ENCODE results near the gene CES2. TPM values are rescaled to one million over a fixed set of nuclear protein-coding genes. Genes with fewer than 3 reads are reported as not detected.
A peak's percentile ranks its signal among the peaks of the same experiment; 100 is the strongest.

CES2 gene
- total and polyA plus RNA-seq, 8 donors = 16.9 to 893 (median 37.8) TPM

DNA sequence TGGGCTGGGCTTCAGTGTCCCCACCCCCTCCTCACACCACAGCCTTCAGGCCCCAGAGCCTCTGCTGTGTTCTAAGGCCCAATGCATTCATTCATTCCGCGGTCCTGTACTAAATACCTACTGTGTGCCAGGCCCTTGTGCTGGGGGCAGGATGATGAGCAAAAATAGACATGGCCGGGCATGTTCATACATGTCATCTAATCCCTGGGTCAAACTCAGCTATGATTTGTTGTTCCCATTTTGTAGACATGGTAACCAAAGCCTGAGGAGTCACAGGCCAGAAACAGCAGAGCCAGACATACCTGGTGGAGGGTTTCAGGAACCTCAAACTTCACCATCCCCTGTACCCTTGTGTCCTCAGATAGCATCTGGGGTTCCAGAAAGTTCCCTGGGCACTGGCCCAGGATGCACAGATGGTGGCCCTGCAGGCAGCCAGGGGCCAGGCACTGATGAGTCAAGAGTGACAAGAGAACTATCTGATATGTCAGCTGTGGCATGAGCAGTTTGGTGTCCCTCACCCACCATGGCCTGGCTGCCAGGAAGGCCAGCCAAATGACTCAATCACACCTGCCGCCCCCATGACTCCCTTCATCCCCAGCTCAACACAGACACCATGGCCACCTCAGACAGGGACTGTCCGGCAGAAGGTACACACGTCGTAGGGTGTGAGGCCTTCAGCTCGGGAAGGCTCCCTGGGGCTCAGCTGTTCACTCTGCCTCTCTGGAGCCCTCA is 7.2 kb upstream of the CES2 start:
- H3K27ac ChIP-seq = no peak overlapping the region
- TF ChIP-seq POLR2AphosphoS5 (IDR thresholded peaks at IDR 0.05) = no peak
- no peak for TF ChIP-seq POLR2A (IDR thresholded peaks at IDR 0.05)
- no peak for TF ChIP-seq EP300 (IDR thresholded peaks at IDR 0.05)
- TF ChIP-seq, protein P1, sequence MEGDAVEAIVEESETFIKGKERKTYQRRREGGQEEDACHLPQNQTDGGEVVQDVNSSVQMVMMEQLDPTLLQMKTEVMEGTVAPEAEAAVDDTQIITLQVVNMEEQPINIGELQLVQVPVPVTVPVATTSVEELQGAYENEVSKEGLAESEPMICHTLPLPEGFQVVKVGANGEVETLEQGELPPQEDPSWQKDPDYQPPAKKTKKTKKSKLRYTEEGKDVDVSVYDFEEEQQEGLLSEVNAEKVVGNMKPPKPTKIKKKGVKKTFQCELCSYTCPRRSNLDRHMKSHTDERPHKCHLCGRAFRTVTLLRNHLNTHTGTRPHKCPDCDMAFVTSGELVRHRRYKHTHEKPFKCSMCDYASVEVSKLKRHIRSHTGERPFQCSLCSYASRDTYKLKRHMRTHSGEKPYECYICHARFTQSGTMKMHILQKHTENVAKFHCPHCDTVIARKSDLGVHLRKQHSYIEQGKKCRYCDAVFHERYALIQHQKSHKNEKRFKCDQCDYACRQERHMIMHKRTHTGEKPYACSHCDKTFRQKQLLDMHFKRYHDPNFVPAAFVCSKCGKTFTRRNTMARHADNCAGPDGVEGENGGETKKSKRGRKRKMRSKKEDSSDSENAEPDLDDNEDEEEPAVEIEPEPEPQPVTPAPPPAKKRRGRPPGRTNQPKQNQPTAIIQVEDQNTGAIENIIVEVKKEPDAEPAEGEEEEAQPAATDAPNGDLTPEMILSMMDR (IDR thresholded peaks at IDR 0.05) = no peak
- no peak overlapping the region for H3K4me3 ChIP-seq
- no peaks in the 10 kb centered on the region for H3K9me3 ChIP-seq
- no peak for DNase-seq
- H3K27me3 ChIP-seq = peaks cover 0 to 32% (median 24%) of the 10 kb centered on the region in 3 donors
- 92 to 95% (median 92%) methylated on average over 7 to 8 of the region's 8 CpGs for WGBS, 5 donors
- H3K36me3 ChIP-seq = peaks cover 0 to 19% (median 11%) of the 10 kb centered on the region in 4 donors
- intact Hi-C loops (cut with DNase I; ENCODE audit: low total_unique reads) = no loop called here
- H3K4me1 ChIP-seq = peaks cover 22 to 73% (median 39%) of the 10 kb centered on the region in 4 donors

DNA sequence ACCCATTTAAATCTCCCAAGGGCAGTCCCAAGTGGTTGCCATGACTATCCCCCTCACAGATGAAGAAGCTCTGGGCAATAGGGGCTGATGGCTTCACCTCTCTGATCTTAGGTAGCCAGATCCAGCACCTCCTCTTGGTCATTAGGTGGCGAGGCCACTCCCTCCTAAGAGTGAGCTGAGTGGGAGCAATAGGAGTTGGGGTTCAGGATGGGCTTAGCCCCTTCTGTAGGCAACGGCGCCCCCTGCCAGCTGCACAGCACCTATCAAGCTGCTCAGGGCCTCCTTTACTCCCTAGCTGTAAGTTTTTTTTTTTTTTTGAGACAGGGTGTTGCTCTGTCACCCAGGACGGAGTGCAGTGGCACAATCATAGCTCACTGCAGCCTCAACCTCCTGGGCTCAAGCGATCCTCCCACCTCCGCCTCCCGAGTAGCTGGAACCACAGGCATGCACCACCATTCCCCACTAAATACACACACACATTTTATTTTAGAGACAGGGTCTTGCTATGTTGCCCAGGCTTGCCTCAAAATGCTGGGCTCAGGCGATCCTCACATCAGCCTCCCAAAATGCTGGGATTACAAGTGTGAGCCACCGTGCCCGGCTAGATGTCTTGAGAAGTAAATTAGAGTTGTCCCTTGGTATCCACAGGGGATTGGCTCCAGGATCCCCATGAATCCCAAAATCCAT is 6.5 kb upstream of the CES2 start:
- peak in 1 of 2 donors; percentile 62 for DNase-seq
- Histone ChIP-seq H3K4me1 (peaks cover 28 to 74% (median 43%) of the 10 kb centered on the region in 4 donors), H3K36me3 (peaks cover 0 to 19% (median 11%) of the 10 kb centered on the region in 4 donors), H3K27me3 (peaks cover 0 to 25% (median 22%) of the 10 kb centered on the region in 3 donors), H3K27ac (no peak overlapping the region), H3K9me3 (no peaks in the 10 kb centered on the region), H3K4me3 (no peak overlapping the region)
- TF ChIP-seq, protein P1 (IDR thresholded peaks at IDR 0.05) = peak in 3 of 7 experiments; percentile 8 to 19 (median 13)
- TF ChIP-seq EP300 (IDR thresholded peaks at IDR 0.05) (no peak), POLR2AphosphoS5 (IDR thresholded peaks at IDR 0.05) (no peak), POLR2A (IDR thresholded peaks at IDR 0.05) (no peak)
- WGBS, 5 donors = 68 to 81% (median 77%) methylated on average over 10 of the region's 10 CpGs
- intact Hi-C loops (cut with DNase I; ENCODE audit: low total_unique reads) = no loop called here

DNA sequence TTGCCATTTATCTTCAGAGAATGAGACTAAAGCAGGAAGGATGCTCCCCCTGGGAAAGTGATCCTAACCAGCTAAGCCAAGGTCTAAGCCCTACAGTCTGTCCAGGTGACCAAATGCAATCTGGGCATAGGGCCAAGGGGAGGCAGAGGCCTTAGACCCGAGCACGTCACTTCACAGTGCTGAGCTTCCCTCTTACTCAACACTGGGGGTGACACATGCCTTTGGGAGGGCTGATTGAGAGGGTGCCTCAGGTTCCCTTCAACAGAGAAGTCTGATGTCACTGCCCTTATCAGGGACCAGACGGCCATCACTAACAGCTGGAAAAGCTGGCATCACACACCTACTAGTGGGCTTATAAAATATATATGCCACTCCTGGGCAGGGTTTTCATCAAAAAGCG is 5.1 kb upstream of the CES2 start:
- peak; percentile 55 to 88 for DNase-seq
- H3K4me1 ChIP-seq = peaks cover 23 to 63% (median 36%) of the 10 kb centered on the region in 4 donors
- H3K27ac ChIP-seq = peak overlapping the region in 1 of 5 donors; percentile 9
- H3K27me3 ChIP-seq = peaks cover 0 to 12% (median 8%) of the 10 kb centered on the region in 3 donors
- WGBS, 5 donors = 39 to 53% (median 47%) methylated on average over 4 of the region's 4 CpGs
- TF ChIP-seq EP300 (IDR thresholded peaks at IDR 0.05) (no peak), POLR2A (IDR thresholded peaks at IDR 0.05) (no peak), POLR2AphosphoS5 (IDR thresholded peaks at IDR 0.05) (no peak)
- TF ChIP-seq, protein P1 (IDR thresholded peaks at IDR 0.05) = no peak
- no peak overlapping the region for H3K4me3 ChIP-seq
- intact Hi-C loops (cut with DNase I; ENCODE audit: low total_unique reads) = no loop called here
- H3K36me3 ChIP-seq = peaks cover 0 to 19% (median 11%) of the 10 kb centered on the region in 4 donors
- H3K9me3 ChIP-seq = no peaks in the 10 kb centered on the region

DNA sequence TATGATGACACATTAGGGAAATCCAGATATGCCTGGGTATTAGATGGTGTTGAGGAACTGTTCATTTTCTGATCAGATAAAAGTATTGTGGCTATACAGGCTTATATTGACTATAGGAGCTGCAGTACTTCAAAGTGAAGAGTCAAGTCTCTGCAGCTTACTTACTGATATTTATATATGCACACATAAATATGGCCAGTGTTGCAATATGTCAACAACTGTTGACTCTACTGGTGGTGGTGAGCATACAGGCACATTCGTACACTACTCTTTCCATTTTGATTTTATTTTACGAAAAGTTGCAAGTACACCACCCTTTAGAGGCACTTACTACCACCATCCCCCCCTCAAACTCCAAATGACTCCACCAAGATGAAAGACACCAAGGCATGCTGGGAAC is 3.7 kb upstream of the CES2 start:
- intact Hi-C loops (cut with DNase I; ENCODE audit: low total_unique reads) = no loop called here
- TF ChIP-seq POLR2A (IDR thresholded peaks at IDR 0.05) = no peak
- no peak for TF ChIP-seq POLR2AphosphoS5 (IDR thresholded peaks at IDR 0.05)
- H3K27me3 ChIP-seq = no peaks in the 10 kb centered on the region
- 78 to 98% (median 91%) methylated on average over 2 of the region's 2 CpGs for WGBS, 5 donors
- no peak for DNase-seq
- H3K4me3 ChIP-seq = no peak overlapping the region
- peaks cover 27 to 63% (median 40%) of the 10 kb centered on the region in 4 donors for H3K4me1 ChIP-seq
- peaks cover 0 to 19% (median 11%) of the 10 kb centered on the region in 4 donors for H3K36me3 ChIP-seq
- H3K27ac ChIP-seq = no peak overlapping the region
- no peaks in the 10 kb centered on the region for H3K9me3 ChIP-seq

Measured in stomach (tissue), 9 donors.